MM.1S (cell line): ENCODE measurements around the gene PI4K2A.

Experiments
- DNase-seq: peaks from one replicate; pipeline ENCODE4 v3.0.0-alpha.2; 2015
- H2AFZ ChIP-seq: fragments of 300-600 bp; sonication (generic); 2 replicates; pipeline ENCODE4 v1.6.0; 2016; ENCODE audit warnings: antibody characterized with exemption, low read length
- H3F3A ChIP-seq: fragments of 300-600 bp; sonication (generic); 2 replicates; pipeline ENCODE4 v1.6.1; 2016; ENCODE audit warnings: mild to moderate bottlenecking, antibody characterized with exemption, low read length, moderate library complexity, mixed read lengths; ENCODE audit not compliant: insufficient read depth
- H3K27ac ChIP-seq: fragments of 300-600 bp; sonication (generic); 2 replicates; pipeline ENCODE4 v1.5.1; 2016; ENCODE audit warnings: mild to moderate bottlenecking, low read length
- H3K27me3 ChIP-seq: fragments of 300-600 bp; sonication (generic); replicated peaks from 2 replicates; pipeline ENCODE4 v1.6.0; 2016; ENCODE audit warnings: low read length; ENCODE audit not compliant: insufficient read depth
- H3K36me3 ChIP-seq: fragments of 300-600 bp; sonication (generic); replicated peaks from 2 replicates; pipeline ENCODE4 v1.6.1; 2016; ENCODE audit warnings: mild to moderate bottlenecking, low read length, mixed read lengths; ENCODE audit not compliant: insufficient read depth
- H3K4me1 ChIP-seq: fragments of 300-600 bp; sonication (generic); 2 replicates; pipeline ENCODE4 v1.6.1; 2016; ENCODE audit warnings: low read length, mixed read lengths
- H3K4me2 ChIP-seq: fragments of 300-600 bp; sonication (generic); 2 replicates; pipeline ENCODE4 v1.6.0; 2016; ENCODE audit warnings: low read depth, low read length
- H3K4me3 ChIP-seq: fragments of 300-600 bp; sonication (generic); 2 replicates; pipeline ENCODE4 v1.5.1; 2016; ENCODE audit warnings: low read length, mixed read lengths
- H3K79me2 ChIP-seq: fragments of 300-600 bp; sonication (generic); 2 replicates; pipeline ENCODE4 v1.6.1; 2016; ENCODE audit warnings: mixed run types, low read length, mixed read lengths
- H3K9ac ChIP-seq: fragments of 300-600 bp; sonication (generic); 2 replicates; pipeline ENCODE4 v1.6.1; 2016; ENCODE audit warnings: low read length, mixed read lengths
- H3K9me2 ChIP-seq: fragments of 300-600 bp; sonication (generic); replicated peaks from 2 replicates; pipeline ENCODE4 v1.6.1; 2016; ENCODE audit warnings: mild to moderate bottlenecking, low read length, mixed read lengths; ENCODE audit not compliant: insufficient read depth
- H3K9me3 ChIP-seq: fragments of 300-600 bp; sonication (generic); replicated peaks from 2 replicates; pipeline ENCODE4 v1.6.1; 2016; ENCODE audit warnings: mild to moderate bottlenecking, low read length, mixed read lengths; ENCODE audit not compliant: insufficient read depth
- H4K20me1 ChIP-seq: fragments of 300-600 bp; sonication (generic); 2 replicates; pipeline ENCODE4 v1.6.1; 2016; ENCODE audit warnings: mild to moderate bottlenecking, low read length, moderate library complexity, mixed read lengths; ENCODE audit not compliant: insufficient read depth
- CTCF ChIP-seq: fragments of 300-600 bp; sonication (generic); IDR thresholded peaks from 2 replicates; pipeline ENCODE4 v1.5.1; 2016; ENCODE audit warnings: antibody characterized with exemption, low read length, mixed read lengths
- EZH2 ChIP-seq: fragments of 300-600 bp; sonication (generic); optimal IDR thresholded peaks from 2 replicates; pipeline ENCODE3; 2017; ENCODE audit warnings: low read depth, mild to moderate bottlenecking, antibody characterized with exemption, low read length, mixed read lengths
- EZH2phosphoT487 ChIP-seq: fragments of 300-600 bp; sonication (generic); IDR thresholded peaks from 2 replicates; pipeline ENCODE4 v1.6.1; 2018; ENCODE audit warnings: antibody characterized with exemption, low read length

Gene PI4K2A

GRCh38 chr10:97718659-97719142 lies 78.2 kb downstream of the PI4K2A start:
- H3K36me3 ChIP-seq, result no peaks in the 10 kb centered on the region
- no peak overlapping the region for H2AFZ ChIP-seq
- peaks cover 6% of the 10 kb centered on the region for H3K27me3 ChIP-seq
- no peak overlapping the region for H3K4me3 ChIP-seq
- no peaks in the 10 kb centered on the region for H3K79me2 ChIP-seq
- H4K20me1 ChIP-seq, result no peaks in the 10 kb centered on the region
- no peak overlapping the region for H3K4me2 ChIP-seq
- H3K9me2 ChIP-seq, result no peaks in the 10 kb centered on the region
- no peaks in the 10 kb centered on the region for H3F3A ChIP-seq
- H3K9me3 ChIP-seq, result no peaks in the 10 kb centered on the region
- no peak for DNase-seq
- H3K27ac ChIP-seq, result no peak overlapping the region
- H3K4me1 ChIP-seq, result peaks cover 4% of the 10 kb centered on the region; the same call in 1 of the 2 replicates
- H3K9ac ChIP-seq, result no peak overlapping the region
- TF ChIP-seq EZH2 (no peak), CTCF (no peak), EZH2phosphoT487 (no peak)

- Histone ChIP-seq H3K27ac (no peak overlapping the region), H3K4me1 (peaks cover 4% of the 10 kb centered on the region; the same call in 1 of the 2 replicates), H3F3A (no peaks in the 10 kb centered on the region), H3K9ac (no peak overlapping the region), H3K4me3 (no peak overlapping the region), H3K9me2 (no peaks in the 10 kb centered on the region), H3K4me2 (no peak overlapping the region), H3K36me3 (no peaks in the 10 kb centered on the region), H3K9me3 (no peaks in the 10 kb centered on the region), H3K79me2 (no peaks in the 10 kb centered on the region), H2AFZ (no peak overlapping the region), H3K27me3 (peaks cover 3% of the 10 kb centered on the region), H4K20me1 (no peaks in the 10 kb centered on the region)
- DNase-seq, result no peak
- TF ChIP-seq EZH2, result no peak
- no peak for TF ChIP-seq EZH2phosphoT487
- no peak for TF ChIP-seq CTCF
Measured at GRCh38 chr10:97719602-97720001, 79.1 kb downstream of the PI4K2A start.

GRCh38 chr10:97721871-97722780 lies 81.7 kb downstream of the PI4K2A start:
- H3K4me3 ChIP-seq, result no peak overlapping the region
- no peak for DNase-seq
- no peaks in the 10 kb centered on the region for H3K9me2 ChIP-seq

More at GRCh38 chr10:97721871-97722780, 81.7 kb downstream of the PI4K2A start:
- Histone ChIP-seq H3K79me2 (no peaks in the 10 kb centered on the region), H3K9me3 (no peaks in the 10 kb centered on the region), H2AFZ (no peak overlapping the region), H3K27me3 (no peaks in the 10 kb centered on the region; the same call in 1 of the 2 replicates), H3K4me2 (no peak overlapping the region), H3F3A (no peaks in the 10 kb centered on the region), H4K20me1 (no peaks in the 10 kb centered on the region), H3K27ac (no peak overlapping the region), H3K36me3 (no peaks in the 10 kb centered on the region), H3K4me1 (no peaks in the 10 kb centered on the region), H3K9ac (no peak overlapping the region)
- no peak for TF ChIP-seq EZH2phosphoT487
- TF ChIP-seq EZH2, result no peak
- no peak for TF ChIP-seq CTCF
